ENCODE results near the gene FAM20B.
"Not testable (repeated sequence)": the region's sequence is repeated elsewhere in the genome, so short reads cannot be mapped to it uniquely, and the experiment has no call there.

The FAM20B gene, protein sequence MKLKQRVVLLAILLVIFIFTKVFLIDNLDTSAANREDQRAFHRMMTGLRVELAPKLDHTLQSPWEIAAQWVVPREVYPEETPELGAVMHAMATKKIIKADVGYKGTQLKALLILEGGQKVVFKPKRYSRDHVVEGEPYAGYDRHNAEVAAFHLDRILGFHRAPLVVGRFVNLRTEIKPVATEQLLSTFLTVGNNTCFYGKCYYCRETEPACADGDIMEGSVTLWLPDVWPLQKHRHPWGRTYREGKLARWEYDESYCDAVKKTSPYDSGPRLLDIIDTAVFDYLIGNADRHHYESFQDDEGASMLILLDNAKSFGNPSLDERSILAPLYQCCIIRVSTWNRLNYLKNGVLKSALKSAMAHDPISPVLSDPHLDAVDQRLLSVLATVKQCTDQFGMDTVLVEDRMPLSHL

DNA sequence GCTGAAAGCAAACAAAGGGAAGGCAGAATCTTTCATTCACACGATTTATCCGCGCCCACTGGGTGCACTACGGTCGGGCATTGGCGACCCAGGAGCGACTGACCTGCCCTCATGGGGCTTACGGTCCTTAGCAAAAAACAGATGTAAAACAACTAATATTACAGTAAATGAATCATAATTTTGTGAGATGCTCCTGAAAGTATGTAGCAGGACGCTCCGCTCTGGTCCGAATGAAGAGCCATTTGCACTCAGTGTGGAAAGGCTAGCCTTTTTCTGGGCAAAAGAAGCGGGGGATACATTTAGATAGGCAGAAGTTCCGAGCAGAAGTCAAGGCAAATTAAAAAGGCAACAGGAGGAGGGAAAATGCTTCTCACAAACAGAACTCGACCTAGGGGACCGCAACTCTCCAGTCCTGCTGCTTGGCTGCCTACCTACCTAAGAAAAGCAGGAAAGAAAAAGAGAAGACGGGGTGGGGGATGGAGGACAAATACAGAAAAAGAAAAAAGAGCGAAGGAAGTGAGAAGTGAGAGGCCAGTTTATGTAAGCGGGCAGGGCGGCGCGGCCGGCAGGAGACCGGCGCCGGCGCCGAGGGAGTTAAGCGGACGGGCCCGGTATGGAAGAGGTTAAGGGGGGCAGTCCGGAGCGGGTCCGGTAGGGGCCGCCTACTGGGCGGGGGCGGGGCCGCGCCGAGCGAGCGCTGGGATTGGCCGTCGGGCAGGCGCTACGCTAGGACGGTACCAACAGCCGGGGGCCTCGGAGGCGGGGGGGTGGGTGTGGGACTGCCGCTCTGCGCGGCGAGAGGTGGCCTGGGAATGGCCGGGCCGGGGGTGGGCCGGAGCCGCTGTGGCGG is at the start of gene FAM20B:
FAM20B (plus strand) TSS at position 770 of the 850 bp plus-strand sequence. CDS start 17,954 bp downstream, outside the sequence.
- no peak for DNase-seq

DNA sequence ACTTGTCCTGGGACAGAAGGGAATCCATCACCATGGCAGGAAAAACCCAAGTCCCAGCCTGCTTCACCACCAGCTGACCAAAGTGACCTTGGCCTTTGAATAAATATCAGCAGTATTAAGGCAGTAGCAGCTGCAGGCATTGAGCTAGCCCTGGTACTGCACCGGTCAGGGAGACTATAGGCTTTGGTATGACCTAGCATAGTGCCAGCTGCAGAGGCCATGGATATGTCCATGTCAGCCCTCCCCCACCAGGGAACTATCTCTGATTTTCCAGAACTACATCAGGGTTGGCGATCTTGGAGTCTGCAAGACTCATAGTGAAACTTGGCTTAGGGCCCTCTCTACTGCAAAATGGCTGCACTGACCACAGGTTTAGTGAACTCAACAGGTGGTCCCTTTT is 49.2 kb upstream of the FAM20B start:
- DNase-seq, result no peak

DNA sequence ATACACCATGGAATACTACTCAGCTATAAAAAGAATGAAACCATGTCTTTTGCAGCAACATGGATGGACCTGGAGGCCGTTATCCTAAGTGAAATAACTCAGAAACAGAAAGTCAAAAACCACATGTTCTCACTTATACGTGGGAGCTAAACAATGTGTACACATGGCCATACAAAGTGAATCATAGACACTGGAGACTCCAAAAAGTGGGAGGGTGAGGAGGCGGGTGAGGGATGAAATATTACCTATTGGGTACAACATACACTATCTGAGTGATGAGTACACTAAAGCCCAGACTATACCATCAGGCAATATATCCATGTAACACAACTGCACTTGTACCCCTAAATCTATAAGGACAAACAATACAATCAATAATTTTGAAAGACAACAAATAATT is 39.5 kb upstream of the FAM20B start:
- no peak for DNase-seq

DNA sequence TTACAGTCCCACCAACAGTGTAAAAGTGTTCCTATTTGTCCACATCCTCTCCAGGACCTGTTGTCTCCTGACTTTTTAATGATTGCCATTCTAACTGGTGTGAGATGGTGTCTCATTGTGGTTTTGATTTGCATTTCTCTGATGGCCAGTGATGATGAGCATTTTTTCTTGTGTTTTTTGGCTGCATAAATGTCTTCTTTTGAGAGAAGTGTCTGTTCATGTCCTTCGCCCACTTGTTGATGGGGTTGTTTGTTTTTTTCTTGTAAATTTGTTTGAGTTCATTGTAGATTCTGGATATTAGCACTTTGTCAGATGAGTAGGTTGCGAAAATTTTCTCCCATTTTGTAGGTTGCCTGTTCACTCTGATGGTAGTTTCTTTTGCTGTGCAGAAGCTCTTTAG is 37.5 kb upstream of the FAM20B start:
- not testable (repeated sequence) for DNase-seq

DNA sequence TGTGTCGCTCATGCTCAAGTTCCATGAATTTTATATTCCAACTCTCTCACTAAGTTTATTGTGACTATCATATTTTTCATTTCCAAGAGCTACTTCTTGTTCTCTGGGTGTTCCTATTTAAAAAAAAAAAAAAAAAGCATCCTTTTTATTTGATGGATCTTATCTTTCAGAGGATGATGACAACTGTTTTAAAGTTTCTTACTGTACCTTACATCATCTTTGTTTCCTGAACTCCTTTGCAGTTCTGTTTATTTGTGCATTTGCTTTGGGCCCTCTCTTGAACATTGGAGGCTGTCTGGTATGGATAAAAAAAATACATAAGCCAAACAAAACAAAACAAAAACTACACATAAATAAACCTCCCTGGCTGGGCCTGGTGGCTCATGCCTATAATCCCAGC is 32.1 kb upstream of the FAM20B start:
- no peak for DNase-seq

DNA sequence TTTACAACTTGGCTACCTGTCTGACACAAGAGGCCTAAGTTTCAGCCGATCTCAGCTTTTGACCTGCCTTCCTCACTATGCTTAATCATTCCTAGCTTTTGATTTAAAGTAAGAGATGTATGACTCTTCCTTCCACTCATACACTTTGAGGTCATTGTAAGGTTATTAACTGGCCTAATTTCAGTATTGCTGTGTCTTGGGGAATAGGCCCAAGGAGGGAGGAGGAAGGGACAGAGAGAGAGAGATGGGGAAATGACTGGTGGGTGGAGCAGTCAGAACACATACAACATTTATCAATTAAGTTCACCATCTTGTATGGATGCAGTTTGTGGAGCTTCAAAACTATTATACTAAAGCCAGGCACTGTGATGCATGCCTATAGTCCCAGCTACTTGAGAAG is 28.3 kb upstream of the FAM20B start:
- no peak for DNase-seq

DNA sequence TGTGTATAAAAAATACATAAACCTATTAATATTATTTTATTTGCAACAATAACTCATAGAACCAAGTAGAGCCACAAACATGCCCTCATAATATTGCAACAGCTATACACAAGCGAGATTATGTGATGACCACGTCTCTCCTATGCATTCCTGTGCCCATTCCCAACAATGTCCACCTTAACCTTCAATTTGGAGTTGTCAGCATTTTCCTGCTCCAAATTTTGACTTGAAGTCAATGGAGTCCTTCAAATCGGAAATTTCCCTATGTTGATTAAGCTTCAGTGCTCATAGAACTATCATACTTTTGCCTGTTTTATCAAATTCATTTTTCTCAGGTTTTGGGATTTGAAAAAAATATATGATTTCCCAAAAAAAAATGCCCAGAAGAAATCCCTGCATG is 27.4 kb upstream of the FAM20B start:
- no peak for DNase-seq

DNA sequence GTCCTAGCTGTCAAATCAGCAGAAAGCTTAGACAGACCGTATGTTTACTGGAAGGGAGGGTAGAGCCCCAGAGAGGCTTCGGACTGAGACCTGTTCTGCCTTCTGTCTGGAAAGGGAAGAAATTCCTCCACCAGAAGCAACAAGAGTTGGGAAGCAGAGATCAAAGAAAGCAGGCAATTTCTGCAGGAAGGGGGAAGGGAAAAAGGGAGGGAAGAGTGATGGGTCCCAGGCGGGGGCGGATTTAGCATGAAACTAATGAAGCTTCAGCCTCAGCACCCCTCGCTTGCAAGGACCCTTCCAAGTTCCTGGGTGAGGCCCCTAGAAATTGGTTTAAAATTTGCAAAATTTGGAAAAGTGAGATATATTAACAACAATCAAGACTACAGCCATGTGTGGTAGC is 26.6 kb upstream of the FAM20B start:
- DNase-seq, result no peak

DNA sequence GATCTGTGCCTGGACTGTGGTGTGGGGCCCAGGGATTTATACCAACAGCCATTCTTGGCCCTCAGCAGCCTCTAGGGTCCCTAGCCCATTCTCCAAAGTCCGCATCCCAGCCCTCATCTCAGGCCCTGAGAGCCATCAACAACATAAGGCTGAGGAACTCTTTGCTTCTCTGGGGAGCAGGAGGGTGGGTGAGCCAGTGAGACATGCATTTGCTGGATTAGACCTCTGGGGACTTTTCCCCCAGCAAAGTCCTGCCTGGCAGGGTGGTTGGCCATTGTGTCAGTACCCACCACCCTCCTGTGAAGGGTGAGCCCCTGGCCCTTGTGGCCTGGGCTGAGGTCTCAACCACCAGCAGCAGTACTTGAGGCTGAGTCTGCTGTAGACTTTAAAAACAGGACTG is 24.2 kb upstream of the FAM20B start:
- no peak for DNase-seq

DNA sequence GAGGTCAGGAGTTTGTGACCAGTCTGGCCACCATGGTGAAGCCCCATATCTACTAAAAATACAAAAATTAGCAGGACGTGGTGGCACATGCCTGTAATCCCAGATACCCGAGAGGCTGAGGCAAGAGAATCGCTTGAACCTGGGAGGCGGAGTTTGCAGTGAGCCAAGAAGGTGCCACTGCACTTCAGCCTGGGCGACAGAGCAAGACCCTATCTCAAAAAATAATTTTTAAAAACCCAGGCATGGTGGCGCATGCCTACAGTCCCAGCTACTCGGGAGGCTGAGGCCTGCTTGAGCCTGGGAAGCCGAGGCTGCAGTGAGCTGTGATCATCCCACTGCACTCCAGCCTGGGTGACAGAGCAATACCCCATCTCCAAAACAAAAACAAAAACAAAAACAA is 23.6 kb upstream of the FAM20B start:
- not testable (repeated sequence) for DNase-seq

DNA sequence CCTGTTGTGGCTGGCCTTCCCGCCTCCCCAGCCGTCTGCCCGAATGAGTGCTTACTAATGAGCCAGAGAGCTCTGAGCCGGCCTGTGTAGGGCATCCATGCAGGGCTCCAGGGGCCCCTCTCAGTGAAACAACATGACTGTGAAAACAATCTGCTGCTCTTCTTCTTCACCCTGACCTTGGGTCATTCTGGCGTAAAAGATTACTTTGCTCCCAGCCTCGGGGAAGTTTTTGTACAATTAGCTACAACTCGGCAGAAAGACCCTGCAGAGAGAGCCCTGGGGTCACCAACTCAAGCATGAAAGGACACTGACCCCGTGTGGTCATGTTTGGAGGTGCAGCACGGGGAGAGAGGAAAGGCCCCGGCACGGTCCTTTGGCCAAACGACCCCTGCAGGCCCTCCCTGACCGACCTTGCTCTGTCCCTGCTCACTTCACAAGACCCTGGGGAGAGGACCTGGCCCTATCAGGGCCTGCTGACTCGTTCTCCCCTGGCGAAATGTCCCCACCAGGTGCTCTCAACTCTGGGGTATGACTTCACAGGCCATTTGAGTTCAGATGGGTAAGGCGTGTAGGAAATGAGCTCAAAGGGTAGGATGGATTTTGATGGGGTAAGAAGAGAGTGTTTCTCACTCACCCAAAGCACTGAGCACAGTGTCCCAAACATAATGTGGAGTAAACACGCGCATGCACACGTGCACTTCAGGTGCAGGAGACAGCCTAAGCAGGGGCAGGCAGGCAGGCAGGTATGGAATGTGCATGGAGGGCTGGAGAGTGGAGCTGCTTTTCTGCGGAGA is 22.9 kb upstream of the FAM20B start:
- no peak for DNase-seq

DNA sequence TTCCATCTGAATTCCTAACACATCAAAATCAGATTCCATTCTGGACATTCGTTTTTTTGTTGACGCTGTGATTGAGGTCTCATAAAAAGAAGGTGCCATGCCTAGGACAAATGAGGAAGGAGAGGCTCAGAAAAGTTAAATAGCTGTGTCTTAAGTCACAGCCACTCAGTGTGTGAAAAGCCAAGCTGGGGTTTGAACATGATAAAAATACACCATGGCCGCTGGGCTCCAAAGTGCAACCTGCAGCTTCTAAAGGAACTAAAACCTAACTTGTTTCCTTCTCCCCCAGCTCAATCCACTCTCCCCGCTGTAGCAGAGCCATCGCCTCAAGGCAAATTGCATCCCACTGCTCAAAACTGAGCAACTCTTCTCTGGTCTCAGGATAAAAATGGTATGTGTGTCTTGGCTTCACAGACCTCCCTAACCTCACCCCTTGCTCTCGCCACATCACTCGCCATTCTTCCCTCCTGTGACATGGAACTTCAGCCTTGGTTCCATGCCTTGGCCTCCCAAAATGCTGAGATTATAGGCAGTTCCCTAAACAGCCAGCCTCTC is 22.1 kb upstream of the FAM20B start:
- no peak for DNase-seq

DNA sequence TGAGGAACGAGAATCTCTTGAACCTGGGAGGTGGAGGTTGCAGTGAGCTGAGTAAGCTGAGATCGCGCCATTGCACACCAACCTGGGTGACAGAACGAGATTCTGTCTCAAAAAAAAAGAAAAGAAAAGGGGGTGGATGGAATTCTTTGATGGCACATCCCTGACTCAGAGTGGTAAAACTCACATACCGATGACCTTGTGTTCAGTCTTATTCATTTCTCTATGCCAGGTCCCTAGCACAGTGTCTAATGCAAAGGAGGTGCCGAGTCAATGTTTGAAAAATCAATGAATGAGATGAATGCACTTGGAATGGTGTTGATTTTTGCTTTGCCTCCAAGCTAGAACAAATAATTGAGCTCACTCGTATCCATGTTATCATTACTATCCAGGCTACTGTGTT is 18.5 kb upstream of the FAM20B start:
- DNase-seq, result no peak

DNA sequence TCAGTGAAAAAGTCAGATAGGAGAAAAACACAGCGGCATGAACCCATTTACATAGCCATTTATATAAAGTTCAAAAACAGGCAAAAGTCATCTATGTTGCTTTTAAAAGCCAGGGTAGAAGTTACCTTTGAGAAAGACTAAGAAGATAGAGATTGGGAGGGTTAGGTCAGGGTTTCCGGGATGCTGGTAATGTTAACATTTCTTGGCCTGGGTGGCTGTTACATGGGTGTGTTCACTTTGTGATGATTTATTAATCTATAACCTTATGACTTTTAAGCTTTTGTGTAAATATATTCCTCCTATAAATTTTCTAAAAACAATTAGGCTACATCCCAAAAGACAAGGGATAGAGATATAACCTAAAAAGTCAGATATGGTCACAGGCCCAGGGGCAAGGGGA is 15.0 kb upstream of the FAM20B start:
- no peak for DNase-seq

DNA sequence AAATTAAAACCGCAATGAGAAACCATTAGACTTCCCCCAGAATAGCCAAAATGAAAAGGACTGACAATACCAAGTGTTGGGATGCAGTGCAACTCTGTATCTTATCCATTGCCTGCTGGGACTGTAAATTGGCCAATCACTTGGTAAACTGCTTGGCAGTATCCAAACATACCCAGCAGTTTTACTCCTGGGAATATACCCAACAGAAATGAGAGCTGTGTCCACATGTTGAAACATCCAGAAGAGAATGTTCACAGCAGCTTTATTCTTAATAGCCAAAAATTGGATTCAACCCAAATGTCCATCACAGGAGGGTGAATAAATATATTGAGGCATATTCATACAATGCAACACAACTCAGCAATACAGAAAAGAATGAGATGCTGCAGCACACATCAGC is 13.7 kb upstream of the FAM20B start:
- no peak for DNase-seq

DNA sequence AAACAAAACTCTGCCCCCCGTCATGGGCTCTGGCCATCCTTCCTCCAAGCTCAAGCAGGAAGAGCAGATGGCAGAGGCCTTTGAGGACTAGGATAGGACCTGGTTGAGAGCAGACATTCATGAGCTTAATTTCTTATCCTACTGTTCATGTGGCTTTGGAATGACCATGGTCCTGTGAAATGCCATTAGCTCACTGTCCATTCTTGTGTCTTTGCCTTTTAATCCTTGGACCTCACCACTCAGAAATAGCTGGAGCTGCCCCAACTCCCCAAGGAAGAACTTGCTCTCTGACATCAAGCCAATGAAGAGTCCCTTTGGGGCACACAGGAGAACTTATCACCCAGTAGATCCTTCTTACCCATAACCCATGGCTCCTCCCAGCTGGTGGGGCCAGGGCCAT is 11.6 kb upstream of the FAM20B start:
- DNase-seq, result no peak

DNA sequence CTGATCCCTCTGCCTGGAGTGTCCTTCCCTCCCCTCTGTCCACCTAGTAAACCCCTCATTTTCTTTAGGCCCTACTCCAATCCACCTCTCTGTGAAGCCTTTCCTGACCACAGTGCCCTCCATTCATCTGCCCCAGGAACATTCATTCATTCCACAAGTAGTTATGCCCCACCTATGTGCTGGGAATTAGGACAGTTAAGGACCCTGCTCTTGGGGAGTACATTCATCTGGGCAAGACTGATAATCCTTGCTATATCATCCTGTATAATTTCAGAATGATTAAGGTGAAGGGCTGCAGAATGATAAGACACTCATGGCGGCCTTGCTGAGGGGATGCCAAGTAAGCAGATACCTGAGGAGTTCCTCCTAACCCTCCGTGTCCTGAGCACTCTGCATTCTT is 10.3 kb upstream of the FAM20B start:
- no peak for DNase-seq

DNA sequence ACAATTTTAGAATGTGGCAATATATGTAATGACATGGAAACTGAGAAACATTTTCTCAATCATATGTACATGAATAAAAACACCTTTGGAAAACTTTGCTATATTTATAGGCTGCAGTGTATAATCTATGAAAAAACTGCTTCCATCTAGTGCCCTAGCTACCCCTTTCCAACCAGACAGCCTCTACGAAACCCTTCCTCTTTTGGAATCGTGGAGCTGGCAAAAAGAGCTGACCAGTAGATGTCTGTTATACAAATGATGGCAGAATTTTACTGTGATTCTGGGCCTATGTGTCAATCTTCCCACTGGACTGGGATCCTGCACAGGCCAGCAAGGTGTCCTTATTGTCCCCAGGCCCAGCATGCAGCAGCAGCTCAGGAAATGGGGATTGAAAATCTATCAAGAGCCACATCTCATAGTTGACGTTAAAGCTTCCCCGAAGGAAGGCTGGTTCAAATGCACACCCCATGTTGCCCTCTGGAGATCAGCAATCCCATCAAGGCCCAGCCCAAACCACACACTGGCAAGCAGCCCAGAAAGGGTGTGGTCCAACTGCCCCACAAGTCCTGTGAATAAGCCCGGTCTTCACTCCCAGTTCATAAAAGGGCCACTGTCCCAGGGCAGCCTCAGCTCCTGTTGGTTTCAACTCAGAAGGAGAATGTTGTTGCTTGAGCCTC is 8.8 kb upstream of the FAM20B start:
- no peak for DNase-seq

DNA sequence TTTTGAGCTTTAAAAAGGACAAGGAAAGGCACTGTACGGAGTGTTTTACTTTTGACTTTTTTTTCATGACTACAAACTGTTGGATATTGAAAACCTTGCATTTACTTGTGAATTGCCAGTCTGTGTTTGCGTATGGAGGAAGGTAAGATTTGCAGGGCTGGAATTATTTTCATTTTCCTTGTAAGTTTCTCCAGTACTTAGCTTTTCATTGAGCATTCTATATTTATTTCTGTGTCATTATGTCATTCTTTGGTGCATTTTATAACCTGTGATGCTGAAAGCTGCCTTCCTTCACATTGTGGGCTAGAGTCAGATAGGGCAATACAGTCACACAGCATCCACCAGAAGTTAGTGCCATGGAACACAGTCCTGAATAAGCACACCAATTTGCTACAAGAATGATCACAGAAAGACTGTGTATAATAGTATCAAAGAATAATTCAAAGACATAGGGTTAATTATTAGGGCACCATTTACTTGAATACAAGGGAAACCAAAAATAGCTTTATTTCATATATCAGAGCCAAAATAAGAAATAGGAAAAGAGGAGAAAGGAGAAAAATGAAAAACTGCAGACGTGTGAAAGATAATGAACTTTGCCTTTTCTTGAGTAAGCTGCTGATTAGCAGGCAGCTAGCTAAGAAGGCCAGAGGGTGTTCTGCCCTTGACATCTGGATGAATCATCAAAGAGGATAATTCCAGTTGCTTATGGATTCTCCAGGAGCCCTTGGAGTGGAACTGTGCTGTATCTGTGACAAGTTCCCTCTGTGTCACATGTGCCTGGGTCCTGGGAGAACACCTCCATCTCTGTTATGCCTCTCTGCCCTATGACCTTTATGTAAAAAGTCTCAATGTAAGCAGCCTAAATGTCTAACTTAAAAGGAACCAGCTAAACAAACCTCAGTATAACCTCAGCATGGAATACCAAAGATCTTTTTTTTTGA is 8.0 kb upstream of the FAM20B start:
- DNase-seq, result no peak

DNA sequence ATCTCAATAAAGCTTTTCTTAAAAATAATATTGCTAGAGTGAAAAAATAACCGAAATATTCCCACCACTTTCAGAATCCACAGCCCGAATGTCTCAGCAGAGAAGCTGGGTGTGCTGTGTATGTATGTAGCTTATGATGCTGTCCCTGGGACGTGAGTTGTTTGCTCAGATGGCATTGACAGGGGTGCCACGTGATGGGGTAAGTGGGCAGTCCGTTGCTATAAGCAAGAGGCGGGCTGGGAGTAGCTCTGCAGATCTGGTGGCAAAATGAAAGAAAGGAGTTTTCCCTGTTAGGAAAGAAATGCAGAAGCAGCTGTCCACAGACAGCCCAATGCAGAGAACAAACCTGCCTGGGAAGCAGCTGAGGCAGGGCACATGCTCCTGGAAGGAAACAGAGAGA is 3.8 kb upstream of the FAM20B start:
- DNase-seq, result no peak

DNA sequence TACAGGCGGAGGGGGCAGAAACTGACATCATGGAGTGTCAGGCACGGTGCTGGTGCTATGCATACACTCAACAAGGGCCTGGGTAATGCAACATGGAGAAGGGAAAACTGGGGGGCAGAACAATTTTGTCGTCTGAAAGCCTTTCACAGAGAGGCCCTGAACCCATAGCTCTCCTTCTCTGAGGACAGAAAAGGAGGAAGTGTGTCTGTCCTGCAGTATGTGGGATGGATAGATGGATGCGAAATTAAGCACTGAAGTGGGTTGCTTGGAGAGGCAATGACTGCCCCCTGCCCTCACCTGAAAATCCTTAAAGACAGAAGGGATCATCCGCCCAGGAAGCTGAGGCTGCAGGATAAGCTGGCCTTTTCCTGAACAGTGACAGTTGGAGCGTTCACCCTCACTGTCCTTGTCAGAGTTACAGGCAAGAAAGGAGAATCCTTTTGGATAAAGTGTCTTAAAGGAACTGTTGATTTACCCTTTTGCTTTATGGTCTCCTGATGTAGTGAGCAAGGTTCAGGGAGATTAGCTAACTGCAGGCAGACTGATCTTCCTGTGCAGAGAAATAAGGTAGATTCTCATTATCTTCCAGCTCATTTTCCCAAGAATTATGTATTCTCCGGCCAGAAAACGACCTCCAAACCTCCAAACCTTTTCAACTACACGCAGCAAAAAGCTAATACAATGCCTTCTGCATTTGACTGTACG is 1.6 kb upstream of the FAM20B start:
- no peak for DNase-seq
